Stimulated activated CD4-positive, alpha-beta T cell treated with anti-CD3 and anti-CD28 coated beads, Interleukin-4, amount 100 ng/mL, for 4 hours (primary cell): Measurements from ENCODE around the gene HRH2.
"Not testable (repeated sequence)": the region's sequence is repeated elsewhere in the genome, so short reads cannot be mapped to it uniquely, and the experiment has no call there.

Experiments used
- DNase-seq, 2 experiments: peaks; one replicate each; pipeline ENCODE4 v3.0.0-alpha.2; 2020

The HRH2 gene

DNA sequence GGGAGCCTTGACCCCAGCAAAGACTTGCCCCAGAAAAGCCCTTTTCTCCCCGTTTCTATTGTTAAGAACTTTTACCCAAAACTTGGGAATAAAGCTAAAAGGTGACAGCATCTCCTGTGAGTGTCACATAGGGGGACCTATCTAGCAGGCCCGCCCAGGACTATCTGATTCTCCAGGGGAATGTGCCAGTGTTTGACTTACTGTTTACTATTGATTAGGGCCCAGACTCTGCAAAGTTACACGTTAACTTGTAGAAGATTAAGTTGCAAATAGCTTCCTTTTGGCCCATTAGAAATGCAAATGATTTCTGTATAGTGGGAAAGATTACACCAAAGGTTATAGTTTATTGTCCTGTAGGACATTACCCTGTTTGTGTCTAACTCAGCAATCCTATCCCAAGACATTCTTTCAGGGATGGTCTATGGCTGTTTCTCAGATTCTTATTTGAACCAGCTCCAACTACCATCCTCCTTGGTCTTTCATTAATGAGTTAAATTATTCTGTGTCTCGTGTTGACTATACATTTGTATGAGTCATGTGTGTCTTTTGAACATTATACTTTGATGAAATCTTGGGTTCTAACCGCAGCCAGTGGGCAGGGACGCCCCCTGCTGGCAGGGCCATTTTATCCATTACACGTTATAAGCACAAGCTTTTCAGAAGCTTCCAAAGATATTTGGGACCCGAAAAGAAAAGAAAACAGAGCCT, 60.7 kb downstream of the HRH2 start:
- DNase-seq, result peak; percentile 69 to 72

DNA sequence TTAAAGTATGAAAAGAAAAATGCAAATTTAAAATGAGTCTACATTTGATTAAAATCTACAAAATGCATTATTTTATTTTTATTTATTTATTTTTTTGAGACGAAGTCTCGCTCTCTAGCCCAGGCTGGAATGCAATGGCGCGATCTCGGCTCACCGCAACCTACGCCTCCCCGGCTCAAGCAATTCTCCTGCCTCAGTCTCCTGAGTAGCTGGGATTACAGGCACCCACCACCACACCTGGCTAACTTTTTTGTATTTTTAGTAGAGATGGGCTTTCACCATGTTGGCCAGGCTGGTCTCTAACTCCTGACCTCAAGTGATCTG, 61.2 kb downstream of the HRH2 start:
- DNase-seq, result not testable (repeated sequence)

DNA sequence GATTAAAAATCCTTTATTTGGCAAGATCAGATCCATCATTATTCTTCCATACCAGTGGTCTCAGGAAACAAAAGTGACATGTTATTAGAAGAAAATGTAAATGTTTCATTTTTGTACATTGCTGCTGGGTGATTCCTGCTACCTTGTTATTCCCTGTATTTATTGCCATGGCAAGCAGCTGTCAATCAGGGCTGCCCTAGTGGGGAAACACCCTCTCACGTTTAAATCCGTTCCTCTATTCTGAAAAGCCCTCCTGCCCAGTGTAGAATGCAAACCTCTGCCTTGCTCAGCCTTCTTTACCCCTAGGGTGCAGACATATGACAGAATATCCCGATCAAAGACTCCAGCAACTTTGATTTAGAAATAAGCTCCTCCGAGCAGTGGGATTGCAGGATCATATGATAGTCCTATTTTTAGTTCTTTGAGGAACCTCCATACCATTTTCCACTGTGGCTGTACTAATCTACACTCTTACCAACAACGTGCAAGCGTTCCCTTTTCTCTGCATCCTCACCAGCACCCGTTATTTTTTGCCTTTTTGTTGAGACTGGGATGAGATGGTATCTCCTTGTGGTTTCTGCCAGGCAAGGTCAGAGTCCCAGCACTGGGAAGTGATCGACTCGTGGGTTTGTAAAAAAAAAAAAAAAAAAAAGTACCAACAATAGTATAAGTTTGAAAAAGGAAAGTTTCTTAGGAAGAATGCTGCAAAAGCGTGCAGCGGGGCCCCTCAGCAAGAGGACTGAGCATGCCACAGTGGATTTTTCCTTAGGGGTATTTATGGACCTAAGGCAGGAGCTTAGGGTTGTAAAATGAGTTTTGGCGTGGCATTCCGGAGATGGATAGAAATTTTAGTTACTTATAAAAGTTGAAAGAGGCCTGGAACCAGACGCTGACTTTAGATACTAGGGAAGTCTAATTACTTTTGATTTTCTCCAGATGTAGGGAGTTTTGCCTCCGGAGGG, 66.7 kb downstream of the HRH2 start:
- DNase-seq, result no peak

DNA sequence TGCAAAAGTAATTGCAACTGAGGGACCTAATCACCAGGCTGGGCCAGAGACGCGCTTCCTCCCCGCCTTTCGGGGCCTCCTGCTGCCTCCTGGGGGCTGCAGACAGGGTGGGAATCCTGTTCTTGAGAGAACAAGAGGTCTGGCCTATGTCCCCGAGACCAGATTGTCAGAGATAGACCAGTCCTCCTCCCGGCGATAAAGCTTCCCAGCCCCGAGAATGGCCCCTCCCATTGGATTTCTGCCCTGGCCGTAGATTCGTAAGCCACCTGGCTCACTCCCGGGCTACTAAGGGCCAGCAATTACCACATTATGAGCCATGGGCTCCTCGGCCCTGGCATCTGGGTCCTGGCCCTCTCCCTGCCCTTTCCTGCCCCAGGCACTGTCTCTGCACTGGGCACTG, 70.4 kb downstream of the HRH2 start:
- DNase-seq, result no peak

DNA sequence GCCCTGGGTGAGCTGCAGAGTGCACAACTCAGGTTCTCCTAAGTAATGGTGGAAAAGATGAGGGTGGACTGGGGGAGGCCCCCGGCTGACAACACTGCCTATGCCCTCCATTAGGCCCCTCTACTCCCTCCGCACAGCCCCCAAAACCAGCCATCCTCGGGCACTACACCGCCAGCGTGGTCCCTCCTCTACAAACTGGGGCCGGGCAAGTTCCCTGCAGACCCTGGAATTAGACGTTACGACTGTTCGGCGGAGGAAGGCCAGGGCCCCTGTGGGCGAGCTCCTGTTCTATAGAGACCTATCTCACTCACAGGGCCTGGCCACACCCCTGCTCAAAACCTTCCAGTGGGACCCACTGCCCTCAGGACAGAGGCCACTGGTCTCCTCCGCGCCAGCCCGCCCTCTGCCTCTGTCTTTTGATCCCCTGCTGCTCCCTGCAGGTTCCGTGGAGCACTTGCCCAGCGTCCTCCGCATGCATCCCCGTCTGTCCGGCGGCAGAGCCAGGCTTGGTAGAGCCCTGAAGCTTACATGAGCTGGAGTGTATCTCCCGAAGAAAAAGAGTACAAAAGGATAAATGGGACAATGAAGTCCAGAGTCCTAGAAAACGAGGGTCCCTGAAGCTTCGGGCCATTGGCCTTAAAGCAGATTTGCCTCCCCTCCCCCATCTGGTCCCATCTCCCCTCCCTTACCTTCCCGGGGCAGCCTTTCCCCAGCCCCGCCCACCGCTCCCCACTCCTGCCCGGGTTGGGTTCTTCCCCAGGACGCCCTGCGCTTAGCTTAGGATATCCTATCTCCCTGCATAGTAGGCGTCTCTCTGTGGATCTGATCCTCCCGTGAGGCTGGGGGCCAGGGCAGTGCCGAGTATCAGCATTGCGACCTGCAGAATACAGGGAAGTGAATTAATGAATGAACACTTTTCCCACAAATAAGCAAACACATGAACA, 71.3 kb downstream of the HRH2 start:
- DNase-seq, result no peak

DNA sequence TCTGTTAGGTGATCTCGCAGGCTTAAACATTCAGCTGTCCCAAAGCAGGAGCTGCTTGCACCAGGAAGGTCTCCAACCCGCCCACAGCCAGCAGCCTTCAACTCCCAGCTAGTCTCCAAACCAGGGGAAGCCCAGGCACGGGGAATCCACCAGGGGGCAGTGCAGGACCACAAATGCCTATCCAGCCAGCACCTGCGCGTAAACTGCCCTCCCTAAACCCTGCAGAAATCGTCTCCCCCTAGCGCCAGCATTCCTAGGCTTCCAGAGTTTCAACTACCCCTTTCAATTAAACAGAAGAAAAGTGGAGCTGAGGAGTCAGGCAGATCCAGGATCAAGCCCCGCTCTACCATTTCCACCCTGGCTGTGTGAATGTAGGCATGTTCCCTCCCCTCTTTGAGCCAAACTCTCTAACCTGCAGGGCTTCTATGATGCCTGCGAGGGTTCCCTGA, 72.0 kb downstream of the HRH2 start:
- peak; percentile 84 to 93 for DNase-seq

DNA sequence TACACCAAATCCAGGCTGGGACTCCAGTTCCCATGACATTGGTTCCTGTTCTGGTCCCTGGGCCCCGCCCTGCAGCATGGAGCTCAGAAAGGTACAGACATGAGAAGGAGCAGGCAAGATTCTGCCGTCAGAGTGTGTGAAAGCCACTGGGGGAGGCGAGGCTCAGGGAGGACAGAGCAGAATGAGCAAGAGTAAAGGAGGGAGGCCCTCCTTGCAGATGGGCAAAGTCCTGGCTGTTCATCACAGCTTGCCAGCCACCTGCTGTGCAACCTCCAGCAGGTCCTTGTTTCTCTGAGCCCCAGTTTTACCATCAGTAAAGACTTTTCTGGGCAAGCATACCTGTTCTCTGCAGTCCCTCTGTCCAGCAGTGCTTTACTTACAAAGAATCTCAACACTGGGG, 73.3 kb downstream of the HRH2 start:
- no peak for DNase-seq

DNA sequence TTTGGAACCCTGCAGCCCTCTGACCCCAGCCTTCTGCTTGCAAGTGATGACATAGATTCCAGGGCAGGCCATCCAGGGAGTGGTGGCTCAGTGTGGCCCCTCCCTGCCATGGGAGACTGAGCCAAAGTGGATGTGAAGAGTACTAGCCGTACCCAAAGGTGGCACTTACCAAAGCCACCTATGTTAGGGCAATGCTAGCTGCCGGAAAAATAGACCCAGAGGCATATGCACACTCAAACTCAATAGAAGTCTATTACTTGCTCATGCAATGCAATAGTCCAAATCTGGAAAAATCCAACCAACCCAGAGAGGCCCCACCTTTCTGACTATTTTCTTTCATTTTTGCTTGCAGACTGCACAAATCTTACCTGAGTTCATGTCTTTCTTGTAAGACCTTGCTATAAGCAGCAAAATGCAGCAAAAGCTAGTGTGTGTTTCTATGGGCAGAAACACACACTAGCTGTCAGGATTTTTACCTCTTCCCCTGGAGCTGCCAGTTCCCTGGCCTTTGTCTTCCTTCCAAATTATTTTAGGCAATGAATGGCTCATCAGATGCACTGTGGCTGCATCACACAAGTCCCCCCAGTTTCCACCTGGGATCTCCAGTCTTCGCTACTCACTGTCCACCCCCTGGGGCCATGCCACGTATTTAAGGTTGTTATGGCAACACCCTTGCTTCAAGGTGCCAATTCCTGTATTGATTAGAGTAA, 74.0 kb downstream of the HRH2 start:
- no peak for DNase-seq

DNA sequence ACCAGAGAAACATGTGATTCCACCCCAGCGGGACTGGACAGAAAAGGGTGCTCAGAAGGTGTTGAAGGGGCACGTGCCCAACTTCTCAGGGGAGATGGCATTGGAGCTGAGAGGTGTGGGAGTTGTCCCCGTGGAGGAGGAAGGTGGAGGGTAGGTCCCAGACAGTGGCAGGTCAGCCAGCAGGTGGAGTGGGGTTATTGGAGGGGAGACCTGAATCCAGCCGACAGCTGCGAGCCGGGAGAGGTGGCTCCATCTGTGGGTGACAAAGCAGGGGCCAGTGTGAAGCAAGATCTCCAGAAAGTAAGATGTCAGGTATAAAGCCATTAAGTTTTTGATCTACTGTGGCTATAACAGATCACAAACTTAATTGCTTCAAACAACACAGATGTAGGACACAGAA, 75.1 kb downstream of the HRH2 start:
- DNase-seq, result no peak

DNA sequence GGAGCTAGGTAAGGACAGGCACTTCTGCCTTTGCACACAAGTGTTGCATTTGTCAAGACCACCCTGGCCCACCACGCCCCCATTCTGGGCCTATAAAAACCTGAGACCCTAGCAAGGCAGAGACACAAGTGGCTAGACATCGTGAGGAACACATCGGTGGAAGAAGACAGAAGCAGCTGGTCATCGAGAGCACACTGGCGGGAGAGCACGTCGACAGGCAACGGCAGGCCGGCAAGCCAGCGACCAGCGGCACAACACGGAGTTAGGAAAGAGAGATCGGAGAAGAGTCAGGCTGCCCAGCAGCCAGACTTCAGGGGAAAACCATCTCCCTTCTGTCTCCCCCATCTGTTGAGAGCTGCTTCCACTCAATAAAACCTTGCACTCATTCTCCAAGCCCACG, 76.1 kb downstream of the HRH2 start:
- DNase-seq, result no peak

DNA sequence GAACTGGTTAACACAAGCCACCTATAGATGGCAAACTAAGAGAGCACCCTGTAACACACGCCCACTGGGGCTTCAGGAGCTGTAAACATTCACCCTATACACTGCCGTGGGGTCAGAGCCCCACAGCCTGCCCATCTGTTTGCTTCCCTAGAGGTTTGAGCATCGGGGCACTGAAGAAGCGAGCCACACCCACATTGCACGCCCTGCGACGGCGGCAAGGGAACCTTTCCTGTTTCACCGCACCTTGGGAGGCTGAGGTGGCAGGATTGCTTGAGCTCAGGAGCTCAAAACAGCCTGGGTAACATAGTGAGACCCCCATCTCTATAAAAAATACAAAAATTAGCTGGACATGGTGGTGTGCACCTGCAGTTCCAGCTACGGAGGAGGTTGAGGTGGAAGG, 76.6 kb downstream of the HRH2 start:
- no peak for DNase-seq

DNA sequence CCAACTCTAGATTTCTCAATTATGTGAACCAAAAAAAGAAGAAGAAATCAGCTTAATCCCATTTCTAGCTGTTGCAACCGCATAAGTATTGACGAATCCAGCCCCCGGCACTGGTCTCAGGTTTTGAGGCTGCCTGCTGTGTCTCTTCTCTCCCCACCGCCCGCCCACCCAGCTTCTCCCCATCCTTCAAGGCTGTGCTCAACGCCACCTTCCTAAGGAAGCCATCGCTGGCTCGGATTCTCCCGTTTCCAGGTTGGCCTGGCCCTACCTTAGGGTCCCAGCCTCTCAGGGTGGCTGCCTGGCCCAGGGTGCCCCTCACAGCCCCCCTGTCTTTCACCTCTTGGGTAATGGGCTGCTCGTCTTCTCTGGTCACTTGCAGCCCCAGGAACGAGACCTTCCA, 77.8 kb downstream of the HRH2 start:
- no peak for DNase-seq

DNA sequence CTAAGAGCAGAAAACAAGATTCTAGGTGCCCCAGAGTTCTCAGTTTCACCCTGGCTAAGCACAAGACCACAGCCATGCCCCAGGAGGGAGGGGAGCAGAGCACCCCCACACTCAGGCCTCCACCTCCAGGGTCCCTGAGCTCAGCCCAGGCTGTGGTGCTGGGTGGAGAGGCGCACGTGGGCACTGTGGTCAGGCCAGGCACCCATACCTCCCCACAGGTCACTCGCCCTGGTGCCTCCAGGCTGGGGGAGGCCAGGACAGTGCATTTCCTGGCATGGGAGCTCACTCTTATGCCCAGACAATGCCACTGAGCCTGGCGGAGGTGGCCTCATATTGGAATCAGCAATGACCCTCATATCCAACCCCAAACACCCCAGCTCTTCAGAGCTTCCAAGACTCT, 78.8 kb downstream of the HRH2 start:
- no peak for DNase-seq

DNA sequence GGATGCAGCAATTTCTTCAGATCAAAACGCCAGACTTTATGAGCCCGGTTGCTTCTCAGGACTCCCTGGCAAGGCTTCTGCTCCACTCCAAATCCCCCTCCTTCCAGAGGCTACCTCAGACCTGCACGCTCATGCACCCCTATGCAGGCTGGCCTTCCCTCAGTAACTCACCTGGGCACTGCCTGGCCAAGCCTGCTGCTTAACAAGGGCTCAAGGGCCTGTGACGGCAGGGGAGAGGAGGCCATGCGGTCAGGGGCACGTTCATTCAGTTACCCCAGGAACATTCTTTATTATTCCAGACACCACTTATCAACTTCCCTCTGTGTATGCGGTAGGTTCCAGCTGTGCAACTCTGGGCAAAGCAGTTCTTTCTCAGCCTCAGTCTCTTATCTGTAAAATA, 79.6 kb downstream of the HRH2 start:
- DNase-seq, result no peak

DNA sequence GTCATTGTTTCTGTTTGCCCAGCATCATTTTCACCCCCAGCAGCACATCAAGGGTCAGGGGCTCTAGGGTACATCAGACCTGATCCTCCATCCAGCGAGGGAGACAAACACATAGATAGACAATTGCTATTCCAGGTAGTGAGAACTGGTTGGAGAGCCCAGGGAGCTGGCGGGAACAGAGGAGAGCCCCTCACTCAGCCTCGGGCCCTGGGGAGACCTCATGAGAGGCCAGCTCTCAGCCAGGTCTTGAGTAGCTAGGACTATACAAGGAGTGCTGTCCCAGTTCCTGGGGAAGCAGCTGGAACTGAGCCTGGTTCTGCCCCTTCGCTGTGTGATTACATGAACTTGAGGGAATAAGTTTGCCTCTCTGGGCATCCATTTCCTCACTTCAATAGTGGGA, 80.3 kb downstream of the HRH2 start:
- DNase-seq, result no peak

DNA sequence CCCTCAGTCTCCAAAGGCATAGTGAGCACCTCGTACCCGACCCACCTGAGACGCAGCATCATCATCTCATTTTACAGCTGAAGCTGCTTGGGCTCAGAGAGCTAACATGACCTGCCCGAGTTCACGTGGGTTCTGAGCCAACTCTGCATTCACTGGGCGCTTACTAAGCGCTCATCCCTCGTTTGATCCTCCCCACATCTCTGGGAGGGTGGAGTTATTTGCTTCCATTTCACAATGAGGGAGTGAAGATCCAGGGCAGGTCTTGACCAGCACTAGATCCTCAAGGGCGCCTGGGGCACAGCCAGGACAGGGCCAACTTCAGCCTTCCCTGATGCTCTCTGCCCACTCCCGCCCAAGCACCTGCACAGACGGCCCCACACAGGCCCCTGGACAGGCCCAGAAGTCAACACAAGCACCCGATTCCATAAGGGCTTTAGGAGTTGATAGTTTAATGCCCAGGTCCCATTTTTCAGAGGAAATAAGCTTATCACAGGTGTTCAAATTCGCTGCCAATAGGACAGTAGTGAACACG, 80.8 kb downstream of the HRH2 start:
- DNase-seq, result no peak

DNA sequence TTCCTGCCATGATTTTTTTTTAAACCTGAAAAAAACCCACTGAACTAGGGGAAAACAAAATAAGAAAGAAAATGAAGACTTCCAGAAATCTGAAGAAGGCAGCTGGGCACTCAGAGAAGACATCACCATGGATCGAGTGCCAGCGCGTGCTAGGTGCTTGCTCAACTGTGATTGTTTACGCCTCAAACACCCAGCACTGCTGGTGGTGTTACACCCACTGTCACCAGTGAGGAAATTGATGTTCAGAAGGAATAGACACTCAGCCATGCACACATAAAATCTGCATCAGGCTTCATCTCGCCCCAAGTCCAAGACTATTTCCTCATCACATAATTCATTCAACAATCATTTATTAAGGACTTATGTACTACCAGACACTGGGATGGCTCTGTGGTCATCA, 82.1 kb downstream of the HRH2 start:
- DNase-seq, result no peak

DNA sequence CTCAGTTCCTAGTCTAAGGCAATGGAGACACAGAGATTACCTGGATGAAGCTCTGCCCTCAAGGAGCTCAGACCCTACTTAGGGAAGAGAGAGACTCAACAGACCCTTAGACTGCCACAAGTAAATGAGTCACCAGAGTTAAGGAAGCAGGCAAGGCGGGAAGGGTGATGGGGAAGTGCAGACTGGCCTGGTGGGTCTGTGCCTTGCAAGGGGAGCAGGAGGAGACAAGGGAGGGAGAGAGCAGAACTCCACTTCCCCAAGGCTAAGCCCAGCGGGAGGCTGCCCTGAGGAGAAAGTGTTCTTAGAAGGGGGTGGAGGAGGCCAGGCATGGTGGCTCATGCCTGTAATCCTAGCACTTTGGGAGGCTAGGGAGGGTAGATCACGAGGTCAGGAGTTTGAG, 83.7 kb downstream of the HRH2 start:
- no peak for DNase-seq

DNA sequence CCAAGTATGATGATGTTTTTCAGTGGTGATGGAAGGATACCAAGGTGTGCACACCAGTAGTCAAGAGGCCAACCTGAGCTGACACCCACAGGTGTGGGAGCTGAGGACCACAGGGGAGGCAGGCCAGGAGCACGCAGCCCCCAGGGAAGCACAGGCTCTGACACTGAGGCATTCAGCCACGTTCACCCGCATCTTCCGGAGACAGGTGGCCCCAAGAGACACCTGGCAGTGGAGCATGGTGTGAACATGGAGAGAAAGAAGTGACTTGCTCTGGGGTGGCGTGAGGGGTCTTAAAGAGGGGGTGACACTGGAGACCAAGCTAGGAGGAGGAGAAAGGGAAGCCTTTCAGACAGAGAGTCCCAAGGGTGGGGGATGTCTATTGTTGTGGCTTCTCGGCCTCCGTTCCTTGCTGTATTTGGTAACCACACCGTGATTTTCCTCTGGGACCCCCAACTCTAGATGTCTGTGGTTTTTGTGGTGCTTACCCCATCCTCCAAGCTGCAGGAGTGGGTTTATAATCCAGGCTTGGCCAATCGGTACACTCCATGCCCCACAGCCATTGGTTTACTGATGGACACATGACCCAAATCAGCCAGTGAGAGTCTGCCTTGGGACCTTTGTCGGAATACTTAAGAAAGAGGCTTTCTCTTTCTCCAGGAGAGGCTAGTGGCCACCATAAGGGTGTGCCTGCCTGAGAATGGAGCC, 84.6 kb downstream of the HRH2 start:
- no peak for DNase-seq

DNA sequence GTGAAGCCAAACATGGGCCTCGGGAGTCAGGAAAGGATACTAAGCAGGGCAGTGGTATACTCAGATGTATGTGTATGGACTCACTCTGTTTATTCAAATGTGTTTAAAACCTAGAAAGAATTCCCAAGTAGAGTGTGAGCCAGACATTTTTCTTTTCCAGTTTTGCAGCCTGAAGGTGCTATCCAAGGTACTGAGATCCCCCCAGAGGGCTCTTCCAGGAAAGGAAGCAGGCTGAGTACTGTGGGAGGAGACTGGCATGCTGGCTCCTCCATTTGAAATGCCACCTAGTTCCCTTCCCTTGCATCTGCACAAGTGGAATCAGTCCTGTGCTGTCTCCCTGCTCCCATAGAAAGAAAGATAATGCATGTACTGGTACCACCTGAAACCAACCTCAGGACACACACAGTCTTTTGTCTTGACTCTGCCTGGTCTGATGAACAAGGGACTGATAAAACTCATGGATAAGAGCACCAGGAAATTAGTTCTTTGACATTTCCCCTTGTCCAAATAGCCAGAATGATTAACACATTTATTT, 85.9 kb downstream of the HRH2 start:
- DNase-seq, result no peak

DNA sequence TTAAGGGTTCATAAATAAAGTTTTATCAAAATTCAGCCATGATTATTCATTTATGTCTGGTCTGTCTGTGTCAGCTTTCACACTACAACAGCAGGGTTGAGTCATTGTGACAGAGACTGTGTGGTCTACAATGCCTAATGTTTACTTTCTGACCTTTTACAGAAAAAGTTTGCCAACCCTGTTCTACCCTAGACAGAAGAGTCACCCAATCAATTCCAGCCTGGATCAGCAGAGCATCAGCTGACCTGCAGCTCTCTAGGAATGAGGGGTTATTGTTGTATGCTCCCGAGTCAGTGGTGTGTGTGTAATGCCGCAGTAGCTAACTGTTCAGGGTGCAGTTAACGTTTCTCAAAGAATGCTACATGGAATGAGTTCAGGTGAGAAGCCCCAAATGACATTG, 87.3 kb downstream of the HRH2 start:
- DNase-seq, result no peak
